HEK293 (cell line): ENCODE data around the gene HSD17B12.

Source experiments
- GLIS2 ChIP-seq: fragments of 450-650 bp; formaldehyde crosslinking; IDR thresholded peaks from 2 replicates; pipeline ENCODE4 v1.5.1; 2016; ENCODE audit warnings: missing biosample characterization, missing genetic modification characterization
- RBAK ChIP-seq: fragments of 450-650 bp; formaldehyde crosslinking; IDR thresholded peaks from 2 replicates; pipeline ENCODE4 v1.5.1; 2016; ENCODE audit warnings: missing biosample characterization, missing genetic modification characterization
- SP2 ChIP-seq: fragments of 450-650 bp; formaldehyde crosslinking; IDR thresholded peaks from 2 replicates; pipeline ENCODE4 v1.5.1; 2016; ENCODE audit warnings: missing biosample characterization, missing genetic modification characterization
- YY2 ChIP-seq: fragments of 450-650 bp; formaldehyde crosslinking; IDR thresholded peaks from 2 replicates; pipeline ENCODE4 v1.5.1; 2016; ENCODE audit warnings: missing biosample characterization, missing genetic modification characterization
- ZBTB17 ChIP-seq: fragments of 450-650 bp; formaldehyde crosslinking; IDR thresholded peaks from 2 replicates; pipeline ENCODE4 v1.5.1; 2016; ENCODE audit warnings: missing biosample characterization, missing genetic modification characterization
- ZNF138 ChIP-seq: fragments of 450-650 bp; formaldehyde crosslinking; IDR thresholded peaks from 2 replicates; pipeline ENCODE4 v1.5.1; 2016; ENCODE audit warnings: missing biosample characterization, missing genetic modification characterization, borderline replicate concordance
- ZNF18 ChIP-seq: fragments of 450-650 bp; formaldehyde crosslinking; IDR thresholded peaks from 2 replicates; pipeline ENCODE4 v1.5.1; 2016; ENCODE audit warnings: missing biosample characterization, missing genetic modification characterization
- ZNF24 ChIP-seq: fragments of 450-650 bp; formaldehyde crosslinking; IDR thresholded peaks from 2 replicates; pipeline ENCODE4 v1.5.1; 2016; ENCODE audit warnings: missing biosample characterization, missing genetic modification characterization
- ZNF391 ChIP-seq: fragments of 450-650 bp; formaldehyde crosslinking; IDR thresholded peaks from 2 replicates; pipeline ENCODE4 v1.5.1; 2016; ENCODE audit warnings: low read depth, missing biosample characterization, missing genetic modification characterization, borderline replicate concordance
- ZNF510 ChIP-seq: fragments of 450-650 bp; formaldehyde crosslinking; IDR thresholded peaks from 2 replicates; pipeline ENCODE4 v1.5.1; 2018; ENCODE audit warnings: mild to moderate bottlenecking, missing genetic modification characterization, missing biosample characterization; ENCODE audit not compliant: insufficient replicate concordance
- ZNF544 ChIP-seq: fragments of 450-650 bp; formaldehyde crosslinking; IDR thresholded peaks from 2 replicates; pipeline ENCODE4 v1.5.0; 2017; ENCODE audit warnings: missing biosample characterization, missing genetic modification characterization
- ZNF600 ChIP-seq: fragments of 450-650 bp; formaldehyde crosslinking; IDR thresholded peaks from 2 replicates; pipeline ENCODE4 v1.5.1; 2016; ENCODE audit warnings: missing biosample characterization, missing genetic modification characterization
- ZNF626 ChIP-seq: fragments of 450-650 bp; sonication (Bioruptor Pico); formaldehyde crosslinking; IDR thresholded peaks from 2 replicates; pipeline ENCODE4 v1.5.1; 2018; ENCODE audit warnings: missing biosample characterization, missing genetic modification characterization, inconsistent platforms
- ZNF629 ChIP-seq: fragments of 450-650 bp; formaldehyde crosslinking; IDR thresholded peaks from 2 replicates; pipeline ENCODE4 v1.5.1; 2017; ENCODE audit warnings: missing biosample characterization, missing genetic modification characterization
- TF ChIP-seq, protein P1 (sequence below): fragments of 450-650 bp; formaldehyde crosslinking; IDR thresholded peaks from 2 replicates; pipeline ENCODE4 v1.5.1; 2016; ENCODE audit warnings: missing biosample characterization, missing genetic modification characterization, borderline replicate concordance
- TF ChIP-seq, protein P2 (sequence below): fragments of 450-650 bp; formaldehyde crosslinking; IDR thresholded peaks from 2 replicates; pipeline ENCODE4 v1.5.1; 2016; ENCODE audit warnings: missing biosample characterization, missing genetic modification characterization
- TF ChIP-seq, protein P3 (sequence below): fragments of 450-650 bp; formaldehyde crosslinking; optimal IDR thresholded peaks from 2 replicates; pipeline ENCODE3; 2016; ENCODE audit warnings: missing biosample characterization, mild to moderate bottlenecking, missing genetic modification characterization
- TF ChIP-seq, protein P4 (sequence below): fragments of 450-650 bp; formaldehyde crosslinking; conservative IDR thresholded peaks from 2 replicates; pipeline ENCODE4 v1.5.1; 2016; ENCODE audit warnings: low read depth, missing biosample characterization, missing genetic modification characterization
- TF ChIP-seq, protein P5 (sequence below): fragments of 450-650 bp; formaldehyde crosslinking; conservative IDR thresholded peaks from 2 replicates; pipeline ENCODE4 v1.5.1; 2016; ENCODE audit warnings: low read depth, missing biosample characterization, missing genetic modification characterization

Gene HSD17B12

DNA sequence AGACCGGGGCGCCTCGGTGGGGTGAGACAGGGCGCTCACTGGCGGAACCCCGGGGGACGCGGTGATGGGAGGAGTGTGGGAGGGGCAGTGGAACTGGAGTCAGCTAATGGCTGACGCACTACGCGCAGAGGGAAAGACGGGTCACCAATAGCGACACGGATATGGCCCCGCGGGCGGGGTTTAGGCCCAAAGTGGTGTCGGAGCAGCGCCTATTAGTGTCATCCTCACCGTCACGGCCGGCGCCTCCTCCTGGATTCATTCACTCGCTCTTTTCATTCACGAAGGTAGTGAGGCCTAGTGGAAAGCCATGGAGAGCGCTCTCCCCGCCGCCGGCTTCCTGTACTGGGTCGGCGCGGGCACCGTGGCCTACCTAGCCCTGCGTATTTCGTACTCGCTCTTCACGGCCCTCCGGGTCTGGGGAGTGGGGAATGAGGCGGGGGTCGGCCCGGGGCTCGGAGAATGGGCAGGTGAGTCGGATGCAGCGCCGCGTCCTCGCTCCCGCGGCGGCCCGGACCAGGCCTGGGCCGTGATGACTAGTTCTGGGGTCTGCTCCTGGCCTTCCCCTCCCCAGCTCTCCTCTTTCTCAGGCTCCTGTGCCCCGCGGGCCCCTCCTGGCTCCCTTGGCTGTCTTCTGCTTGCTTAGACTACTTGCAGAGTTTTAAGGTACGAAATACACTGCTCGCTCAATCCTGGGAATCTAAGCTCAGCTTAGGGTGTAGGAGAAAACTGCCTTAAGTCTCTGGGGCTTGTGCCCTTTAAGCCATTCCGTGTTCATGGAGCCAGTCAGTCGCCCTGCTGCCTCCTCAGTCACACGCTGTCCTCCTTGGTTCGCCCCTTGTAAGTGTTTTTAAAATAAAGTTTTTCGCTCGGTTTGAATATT, at the start of gene HSD17B12 (continued):
- TF ChIP-seq GLIS2 (tag by site-specific recombination) (peak; percentile 96), ZNF18 (tag by site-specific recombination) (no peak), ZNF24 (peak; percentile 74; the same call in 1 of the 2 replicates), ZNF544 (tag by site-specific recombination) (no peak), SP2 (tag by site-specific recombination) (peak; percentile 98), ZNF626 (tag by site-specific recombination) (no peak), RBAK (tag by site-specific recombination) (no peak), ZNF600 (tag by site-specific recombination) (peak; percentile 41), YY2 (tag by site-specific recombination) (no peak), ZBTB17 (tag by site-specific recombination) (peak; percentile 91), ZNF391 (tag by site-specific recombination) (0 out of 2 replicates have a peak, but pooled peaks have one; percentile 41), ZNF510 (tag by site-specific recombination) (no peak), ZNF629 (peak; percentile 85), ZNF138 (tag by site-specific recombination) (no peak)
- TF ChIP-seq, protein P1, sequence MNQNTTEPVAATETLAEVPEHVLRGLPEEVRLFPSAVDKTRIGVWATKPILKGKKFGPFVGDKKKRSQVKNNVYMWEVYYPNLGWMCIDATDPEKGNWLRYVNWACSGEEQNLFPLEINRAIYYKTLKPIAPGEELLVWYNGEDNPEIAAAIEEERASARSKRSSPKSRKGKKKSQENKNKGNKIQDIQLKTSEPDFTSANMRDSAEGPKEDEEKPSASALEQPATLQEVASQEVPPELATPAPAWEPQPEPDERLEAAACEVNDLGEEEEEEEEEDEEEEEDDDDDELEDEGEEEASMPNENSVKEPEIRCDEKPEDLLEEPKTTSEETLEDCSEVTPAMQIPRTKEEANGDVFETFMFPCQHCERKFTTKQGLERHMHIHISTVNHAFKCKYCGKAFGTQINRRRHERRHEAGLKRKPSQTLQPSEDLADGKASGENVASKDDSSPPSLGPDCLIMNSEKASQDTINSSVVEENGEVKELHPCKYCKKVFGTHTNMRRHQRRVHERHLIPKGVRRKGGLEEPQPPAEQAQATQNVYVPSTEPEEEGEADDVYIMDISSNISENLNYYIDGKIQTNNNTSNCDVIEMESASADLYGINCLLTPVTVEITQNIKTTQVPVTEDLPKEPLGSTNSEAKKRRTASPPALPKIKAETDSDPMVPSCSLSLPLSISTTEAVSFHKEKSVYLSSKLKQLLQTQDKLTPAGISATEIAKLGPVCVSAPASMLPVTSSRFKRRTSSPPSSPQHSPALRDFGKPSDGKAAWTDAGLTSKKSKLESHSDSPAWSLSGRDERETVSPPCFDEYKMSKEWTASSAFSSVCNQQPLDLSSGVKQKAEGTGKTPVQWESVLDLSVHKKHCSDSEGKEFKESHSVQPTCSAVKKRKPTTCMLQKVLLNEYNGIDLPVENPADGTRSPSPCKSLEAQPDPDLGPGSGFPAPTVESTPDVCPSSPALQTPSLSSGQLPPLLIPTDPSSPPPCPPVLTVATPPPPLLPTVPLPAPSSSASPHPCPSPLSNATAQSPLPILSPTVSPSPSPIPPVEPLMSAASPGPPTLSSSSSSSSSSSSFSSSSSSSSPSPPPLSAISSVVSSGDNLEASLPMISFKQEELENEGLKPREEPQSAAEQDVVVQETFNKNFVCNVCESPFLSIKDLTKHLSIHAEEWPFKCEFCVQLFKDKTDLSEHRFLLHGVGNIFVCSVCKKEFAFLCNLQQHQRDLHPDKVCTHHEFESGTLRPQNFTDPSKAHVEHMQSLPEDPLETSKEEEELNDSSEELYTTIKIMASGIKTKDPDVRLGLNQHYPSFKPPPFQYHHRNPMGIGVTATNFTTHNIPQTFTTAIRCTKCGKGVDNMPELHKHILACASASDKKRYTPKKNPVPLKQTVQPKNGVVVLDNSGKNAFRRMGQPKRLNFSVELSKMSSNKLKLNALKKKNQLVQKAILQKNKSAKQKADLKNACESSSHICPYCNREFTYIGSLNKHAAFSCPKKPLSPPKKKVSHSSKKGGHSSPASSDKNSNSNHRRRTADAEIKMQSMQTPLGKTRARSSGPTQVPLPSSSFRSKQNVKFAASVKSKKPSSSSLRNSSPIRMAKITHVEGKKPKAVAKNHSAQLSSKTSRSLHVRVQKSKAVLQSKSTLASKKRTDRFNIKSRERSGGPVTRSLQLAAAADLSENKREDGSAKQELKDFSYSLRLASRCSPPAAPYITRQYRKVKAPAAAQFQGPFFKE (tag by site-specific recombination), result no peak
- TF ChIP-seq, protein P2, sequence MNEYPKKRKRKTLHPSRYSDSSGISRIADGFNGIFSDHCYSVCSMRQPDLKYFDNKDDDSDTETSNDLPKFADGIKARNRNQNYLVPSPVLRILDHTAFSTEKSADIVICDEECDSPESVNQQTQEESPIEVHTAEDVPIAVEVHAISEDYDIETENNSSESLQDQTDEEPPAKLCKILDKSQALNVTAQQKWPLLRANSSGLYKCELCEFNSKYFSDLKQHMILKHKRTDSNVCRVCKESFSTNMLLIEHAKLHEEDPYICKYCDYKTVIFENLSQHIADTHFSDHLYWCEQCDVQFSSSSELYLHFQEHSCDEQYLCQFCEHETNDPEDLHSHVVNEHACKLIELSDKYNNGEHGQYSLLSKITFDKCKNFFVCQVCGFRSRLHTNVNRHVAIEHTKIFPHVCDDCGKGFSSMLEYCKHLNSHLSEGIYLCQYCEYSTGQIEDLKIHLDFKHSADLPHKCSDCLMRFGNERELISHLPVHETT (tag by site-specific recombination), result peak; percentile 41; the same call in 1 of the 2 replicates
- TF ChIP-seq, protein P3, sequence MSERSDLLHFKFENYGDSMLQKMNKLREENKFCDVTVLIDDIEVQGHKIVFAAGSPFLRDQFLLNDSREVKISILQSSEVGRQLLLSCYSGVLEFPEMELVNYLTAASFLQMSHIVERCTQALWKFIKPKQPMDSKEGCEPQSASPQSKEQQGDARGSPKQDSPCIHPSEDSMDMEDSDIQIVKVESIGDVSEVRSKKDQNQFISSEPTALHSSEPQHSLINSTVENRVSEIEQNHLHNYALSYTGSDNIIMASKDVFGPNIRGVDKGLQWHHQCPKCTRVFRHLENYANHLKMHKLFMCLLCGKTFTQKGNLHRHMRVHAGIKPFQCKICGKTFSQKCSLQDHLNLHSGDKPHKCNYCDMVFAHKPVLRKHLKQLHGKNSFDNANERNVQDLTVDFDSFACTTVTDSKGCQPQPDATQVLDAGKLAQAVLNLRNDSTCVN (tag by site-specific recombination), result peak; percentile 71
- TF ChIP-seq, protein P4, sequence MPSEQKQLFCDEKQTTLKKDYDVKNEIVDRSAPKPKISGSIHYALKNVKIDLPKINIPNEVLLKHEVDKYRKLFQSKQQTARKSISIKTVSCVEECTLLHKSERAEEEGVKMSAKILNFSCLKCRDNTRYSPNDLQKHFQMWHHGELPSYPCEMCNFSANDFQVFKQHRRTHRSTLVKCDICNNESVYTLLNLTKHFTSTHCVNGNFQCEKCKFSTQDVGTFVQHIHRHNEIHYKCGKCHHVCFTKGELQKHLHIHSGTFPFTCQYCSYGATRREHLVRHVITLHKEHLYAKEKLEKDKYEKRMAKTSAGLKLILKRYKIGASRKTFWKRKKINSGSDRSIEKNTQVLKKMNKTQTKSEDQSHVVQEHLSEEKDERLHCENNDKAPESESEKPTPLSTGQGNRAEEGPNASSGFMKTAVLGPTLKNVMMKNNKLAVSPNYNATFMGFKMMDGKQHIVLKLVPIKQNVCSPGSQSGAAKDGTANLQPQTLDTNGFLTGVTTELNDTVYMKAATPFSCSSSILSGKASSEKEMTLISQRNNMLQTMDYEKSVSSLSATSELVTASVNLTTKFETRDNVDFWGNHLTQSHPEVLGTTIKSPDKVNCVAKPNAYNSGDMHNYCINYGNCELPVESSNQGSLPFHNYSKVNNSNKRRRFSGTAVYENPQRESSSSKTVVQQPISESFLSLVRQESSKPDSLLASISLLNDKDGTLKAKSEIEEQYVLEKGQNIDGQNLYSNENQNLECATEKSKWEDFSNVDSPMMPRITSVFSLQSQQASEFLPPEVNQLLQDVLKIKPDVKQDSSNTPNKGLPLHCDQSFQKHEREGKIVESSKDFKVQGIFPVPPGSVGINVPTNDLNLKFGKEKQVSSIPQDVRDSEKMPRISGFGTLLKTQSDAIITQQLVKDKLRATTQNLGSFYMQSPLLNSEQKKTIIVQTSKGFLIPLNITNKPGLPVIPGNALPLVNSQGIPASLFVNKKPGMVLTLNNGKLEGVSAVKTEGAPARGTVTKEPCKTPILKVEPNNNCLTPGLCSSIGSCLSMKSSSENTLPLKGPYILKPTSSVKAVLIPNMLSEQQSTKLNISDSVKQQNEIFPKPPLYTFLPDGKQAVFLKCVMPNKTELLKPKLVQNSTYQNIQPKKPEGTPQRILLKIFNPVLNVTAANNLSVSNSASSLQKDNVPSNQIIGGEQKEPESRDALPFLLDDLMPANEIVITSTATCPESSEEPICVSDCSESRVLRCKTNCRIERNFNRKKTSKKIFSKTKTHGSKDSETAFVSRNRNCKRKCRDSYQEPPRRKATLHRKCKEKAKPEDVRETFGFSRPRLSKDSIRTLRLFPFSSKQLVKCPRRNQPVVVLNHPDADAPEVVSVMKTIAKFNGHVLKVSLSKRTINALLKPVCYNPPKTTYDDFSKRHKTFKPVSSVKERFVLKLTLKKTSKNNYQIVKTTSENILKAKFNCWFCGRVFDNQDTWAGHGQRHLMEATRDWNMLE (tag by site-specific recombination), result no peak
- TF ChIP-seq, protein P5, sequence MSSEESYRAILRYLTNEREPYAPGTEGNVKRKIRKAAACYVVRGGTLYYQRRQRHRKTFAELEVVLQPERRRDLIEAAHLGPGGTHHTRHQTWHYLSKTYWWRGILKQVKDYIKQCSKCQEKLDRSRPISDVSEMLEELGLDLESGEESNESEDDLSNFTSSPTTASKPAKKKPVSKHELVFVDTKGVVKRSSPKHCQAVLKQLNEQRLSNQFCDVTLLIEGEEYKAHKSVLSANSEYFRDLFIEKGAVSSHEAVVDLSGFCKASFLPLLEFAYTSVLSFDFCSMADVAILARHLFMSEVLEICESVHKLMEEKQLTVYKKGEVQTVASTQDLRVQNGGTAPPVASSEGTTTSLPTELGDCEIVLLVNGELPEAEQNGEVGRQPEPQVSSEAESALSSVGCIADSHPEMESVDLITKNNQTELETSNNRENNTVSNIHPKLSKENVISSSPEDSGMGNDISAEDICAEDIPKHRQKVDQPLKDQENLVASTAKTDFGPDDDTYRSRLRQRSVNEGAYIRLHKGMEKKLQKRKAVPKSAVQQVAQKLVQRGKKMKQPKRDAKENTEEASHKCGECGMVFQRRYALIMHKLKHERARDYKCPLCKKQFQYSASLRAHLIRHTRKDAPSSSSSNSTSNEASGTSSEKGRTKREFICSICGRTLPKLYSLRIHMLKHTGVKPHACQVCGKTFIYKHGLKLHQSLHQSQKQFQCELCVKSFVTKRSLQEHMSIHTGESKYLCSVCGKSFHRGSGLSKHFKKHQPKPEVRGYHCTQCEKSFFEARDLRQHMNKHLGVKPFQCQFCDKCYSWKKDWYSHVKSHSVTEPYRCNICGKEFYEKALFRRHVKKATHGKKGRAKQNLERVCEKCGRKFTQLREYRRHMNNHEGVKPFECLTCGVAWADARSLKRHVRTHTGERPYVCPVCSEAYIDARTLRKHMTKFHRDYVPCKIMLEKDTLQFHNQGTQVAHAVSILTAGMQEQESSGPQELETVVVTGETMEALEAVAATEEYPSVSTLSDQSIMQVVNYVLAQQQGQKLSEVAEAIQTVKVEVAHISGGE (tag by site-specific recombination), result 0 out of 2 replicates have a peak, but pooled peaks have one; percentile 21
